ENCODE results near the gene PTX4. TPM values are rescaled to one million over a fixed set of nuclear protein-coding genes. Genes with fewer than 3 reads are reported as not detected.

The PTX4 gene, protein sequence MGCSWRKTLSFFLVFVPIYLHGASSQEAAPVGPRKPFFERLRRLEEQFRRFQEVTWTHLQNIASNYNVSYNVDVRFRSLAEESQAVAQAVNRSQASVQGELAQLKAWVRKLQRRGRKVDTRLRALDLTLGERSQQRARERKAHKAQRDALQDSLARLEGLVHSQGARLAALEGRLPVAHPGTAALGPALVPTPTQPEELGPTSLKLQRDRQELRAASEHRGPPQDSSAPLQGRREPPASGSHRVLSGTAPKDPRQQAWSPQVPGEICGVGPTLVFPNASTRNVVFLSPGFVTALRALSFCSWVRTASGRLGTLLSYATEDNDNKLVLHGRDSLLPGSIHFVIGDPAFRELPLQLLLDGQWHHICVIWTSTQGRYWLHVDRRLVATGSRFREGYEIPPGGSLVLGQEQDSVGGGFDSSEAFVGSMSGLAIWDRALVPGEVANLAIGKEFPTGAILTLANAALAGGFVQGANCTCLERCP
- not detected in 5 replicates for total RNA-seq (2022; extraction: Qiagen RNA extraction)

DNA sequence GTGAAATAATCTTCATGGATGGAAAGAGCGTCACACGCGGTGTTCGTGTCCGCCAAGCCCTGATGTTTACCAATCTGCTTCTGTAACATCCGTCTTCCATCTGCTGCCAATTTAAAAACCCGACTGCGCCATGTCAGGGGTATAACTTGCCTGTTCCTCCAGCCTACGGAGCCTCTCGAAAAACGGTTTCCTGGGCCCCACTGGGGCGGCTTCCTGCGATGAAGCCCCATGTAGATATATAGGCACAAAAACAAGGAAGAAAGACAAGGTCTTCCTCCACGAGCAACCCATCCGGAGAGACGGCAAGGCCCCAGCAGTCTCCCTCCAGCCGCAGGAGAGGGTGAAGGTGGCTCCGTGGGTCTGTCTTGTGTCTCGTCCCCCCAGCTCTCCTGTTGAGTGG, at the start of gene PTX4:
TSS of gene PTX4 (minus strand) at position 326 of the 400 bp plus-strand sequence. CDS start at position 291, 35 bp downstream.

DNA sequence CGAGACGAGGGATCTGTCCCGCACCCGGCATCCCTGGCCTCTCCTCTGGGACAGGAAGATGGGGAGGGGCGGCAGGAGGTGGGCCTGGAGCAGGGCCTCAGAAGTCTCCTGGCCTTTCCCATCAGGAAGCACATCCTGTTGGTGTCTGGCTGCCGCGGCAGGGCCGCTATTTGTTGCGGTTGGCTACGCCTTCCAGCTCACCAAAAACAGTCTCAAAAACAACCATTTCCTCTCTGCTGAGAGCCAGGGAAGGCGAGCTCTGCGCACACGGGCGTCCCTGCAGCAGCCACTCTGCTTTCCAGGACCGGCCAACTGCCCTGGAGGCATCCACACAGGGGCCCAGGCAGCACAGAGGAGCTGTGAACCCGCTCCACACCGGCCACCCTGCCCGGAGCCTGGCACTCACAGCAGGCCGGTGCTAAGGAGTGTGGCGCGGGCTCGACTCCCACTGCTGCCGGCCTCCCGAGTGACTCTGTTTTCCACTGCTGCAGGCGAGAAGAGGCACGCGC, 44.8 kb upstream of the PTX4 start, which contains the start of gene TMEM204:
TSS of gene TMEM204 (plus strand) at position 224 of the 509 bp plus-strand sequence. CDS start 610 bp downstream, outside the sequence.

DNA sequence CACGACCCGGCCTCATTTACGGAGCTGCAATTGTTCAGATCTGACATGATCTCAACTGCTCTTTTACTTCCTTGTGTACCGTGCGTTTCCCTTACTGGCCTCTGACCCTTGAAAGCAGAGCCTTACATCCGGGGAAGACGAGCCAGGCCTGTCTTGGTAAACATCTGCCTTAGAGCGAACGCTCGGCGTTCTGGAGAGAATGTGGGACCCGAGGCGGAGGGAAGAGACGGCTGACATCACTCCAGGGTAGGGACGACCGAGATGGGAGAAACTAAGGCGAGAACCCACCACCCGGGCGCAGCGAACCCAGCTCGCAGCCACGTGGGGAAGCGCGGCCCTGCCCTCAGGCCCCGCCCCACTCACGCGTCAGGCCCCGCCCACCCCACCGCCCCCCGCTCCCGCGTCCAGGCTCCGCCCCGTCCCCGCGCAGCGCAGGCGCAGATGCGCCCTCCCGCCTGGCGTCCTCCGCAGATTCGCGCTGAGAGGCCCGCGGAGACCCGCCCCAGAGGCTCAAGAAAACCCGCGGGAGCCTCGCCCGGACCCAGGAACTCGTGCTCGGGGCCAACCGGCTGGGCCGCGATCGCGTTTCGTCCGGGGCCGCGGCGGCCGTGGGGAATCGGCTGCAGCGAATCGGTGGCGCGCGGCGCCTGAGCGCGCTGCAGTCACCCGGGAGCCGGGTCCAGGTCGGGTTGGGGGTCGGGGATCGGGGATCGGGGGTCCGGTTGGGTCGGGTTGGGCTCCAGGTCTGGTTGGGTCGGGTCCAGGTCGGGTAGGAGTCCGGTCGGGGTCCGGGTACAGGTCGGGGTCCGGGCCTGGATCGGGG, 4.4 kb upstream of the PTX4 start, which contains the start of gene TELO2:
TSS of gene TELO2 (plus strand) at position 438 of the 823 bp plus-strand sequence. CDS start 922 bp downstream, outside the sequence.

DNA sequence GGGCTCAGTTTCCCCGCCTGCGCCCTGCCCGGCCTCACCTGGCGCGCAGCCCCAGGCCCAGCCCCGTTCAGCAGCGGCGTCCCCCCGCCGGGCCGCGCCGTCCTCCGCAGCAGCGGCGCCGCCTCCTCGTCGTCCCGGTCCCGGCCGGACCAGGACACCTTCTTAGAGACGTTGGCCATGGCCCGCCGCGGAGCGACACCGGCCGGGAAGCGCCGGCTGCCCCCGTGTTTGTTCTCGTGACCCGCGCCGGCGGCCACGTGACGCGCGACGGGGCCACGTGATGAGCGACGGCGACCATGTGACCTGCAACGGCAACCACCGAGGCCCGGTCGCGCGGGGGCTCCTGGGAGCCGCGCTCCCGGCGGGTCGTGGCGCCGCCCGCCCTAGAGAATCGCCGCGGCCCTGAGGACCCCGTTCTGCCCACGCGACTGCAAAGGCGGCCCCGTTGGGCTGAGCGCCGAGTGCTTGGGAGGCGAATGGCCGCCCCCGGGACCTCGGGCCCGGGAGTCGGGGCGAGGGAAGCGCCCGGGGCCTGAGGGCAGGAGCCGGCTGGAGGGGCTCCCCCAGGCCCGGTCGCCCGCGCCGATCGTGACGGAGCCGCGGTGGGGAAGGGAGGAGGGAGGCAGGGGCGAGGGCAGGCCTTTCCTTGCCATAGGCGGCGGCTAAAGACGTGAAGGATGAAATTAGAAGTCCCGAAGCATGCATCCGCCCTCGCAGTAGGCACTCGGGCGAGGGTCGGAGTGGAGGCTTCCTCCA, 13.8 kb downstream of the PTX4 start, which contains the start of gene CLCN7:
TSS of gene CLCN7 (minus strand) at position 233 of the 756 bp plus-strand sequence. CDS start at position 179, 54 bp downstream.

DNA sequence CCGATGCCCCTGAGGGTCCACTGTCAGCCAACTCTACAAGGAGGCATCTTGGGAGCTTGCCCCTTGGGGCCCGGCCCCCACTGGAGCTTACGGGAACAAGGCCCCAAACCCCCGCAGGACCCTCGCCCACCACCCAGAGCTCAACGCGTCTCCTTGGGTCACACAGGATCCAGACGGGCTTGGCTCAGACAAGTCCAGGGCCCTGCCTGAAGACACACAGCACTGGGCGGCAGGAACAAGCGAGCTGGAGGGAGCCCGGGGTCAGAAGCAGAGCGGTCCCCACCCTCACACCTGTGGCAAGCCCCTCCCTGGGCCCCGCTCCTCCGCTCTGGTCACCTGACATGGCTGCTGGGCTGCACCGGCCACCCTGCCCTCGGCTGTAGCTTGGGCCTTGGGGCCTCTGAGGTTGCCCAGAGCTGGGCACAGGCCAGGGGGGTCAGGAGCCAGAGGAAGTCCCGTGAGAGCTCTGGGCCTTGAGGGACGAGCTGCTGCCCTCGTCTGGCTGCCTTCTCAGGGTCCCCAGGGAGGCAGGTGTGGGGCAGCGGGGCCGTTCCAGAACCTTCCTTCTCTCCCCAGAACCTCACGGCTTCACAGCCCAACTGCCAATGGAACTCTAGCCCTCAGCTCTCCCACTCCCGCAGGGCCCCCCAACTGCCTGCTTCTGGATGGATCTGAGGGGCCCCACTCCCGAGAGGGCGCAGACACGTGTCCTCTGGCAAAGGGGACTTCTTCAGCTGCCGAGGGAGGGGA, 44.6 kb downstream of the PTX4 start, which contains the start of gene CCDC154:
TSS of gene CCDC154 (minus strand) at position 577 of the 750 bp plus-strand sequence. CDS start at position 343, 234 bp downstream.

Other genes starting within 250 kb of the PTX4 start
- 0.28 TPM in 1 of 5 replicates, not detected in the others for gene TPSAB1, start 248.2 kb downstream of the PTX4 start, total RNA-seq (2022; extraction: Qiagen RNA extraction)
- not detected in 5 replicates for gene TPSD1, start 232.9 kb downstream of the PTX4 start, total RNA-seq (2022; extraction: Qiagen RNA extraction)
- 139 to 194 TPM (median 157 TPM) in 5 replicates for gene UBE2I, start 179.3 kb downstream of the PTX4 start, total RNA-seq (2022; extraction: Qiagen RNA extraction)
- 0.64 to 1.6 TPM (median 0.93 TPM) in 5 replicates for gene BAIAP3, start 155.3 kb downstream of the PTX4 start, total RNA-seq (2022; extraction: Qiagen RNA extraction)
- 61.7 to 98.0 TPM (median 90.5 TPM) in 5 replicates for gene TSR3, start 137.1 kb downstream of the PTX4 start, total RNA-seq (2022; extraction: Qiagen RNA extraction)
- gene GNPTG, start 137.0 kb downstream of the PTX4 start, total RNA-seq (2022; extraction: Qiagen RNA extraction): 28.2 to 37.3 TPM (median 36.1 TPM) in 5 replicates
- 25.0 to 26.5 TPM (median 25.6 TPM) in 5 replicates for gene UNKL, start 74.2 kb downstream of the PTX4 start, total RNA-seq (2022; extraction: Qiagen RNA extraction)
- gene UQCC4, start 68.2 kb downstream of the PTX4 start, total RNA-seq (2022; extraction: Qiagen RNA extraction): 32.1 to 38.6 TPM (median 36.5 TPM) in 5 replicates
- not detected in 5 replicates for gene PERCC1, start 57.9 kb downstream of the PTX4 start, total RNA-seq (2022; extraction: Qiagen RNA extraction)
- 0.06 to 0.33 TPM (median 0.27 TPM) in 5 replicates for gene CCDC154, start 44.4 kb downstream of the PTX4 start, total RNA-seq (2022; extraction: Qiagen RNA extraction)
- 65.8 to 70.2 TPM (median 68.1 TPM) in 5 replicates for gene CLCN7, start 13.9 kb downstream of the PTX4 start, total RNA-seq (2022; extraction: Qiagen RNA extraction)
- 33.6 to 38.1 TPM (median 35.9 TPM) in 5 replicates for gene TELO2, start 4.4 kb upstream of the PTX4 start, total RNA-seq (2022; extraction: Qiagen RNA extraction)
- gene TMEM204, start 44.7 kb upstream of the PTX4 start, total RNA-seq (2022; extraction: Qiagen RNA extraction): 0.07 to 0.23 TPM (median 0.12 TPM) in 3 of 5 replicates, not detected in the others
- gene IFT140, start 123.1 kb upstream of the PTX4 start, total RNA-seq (2022; extraction: Qiagen RNA extraction): 6.3 to 9.5 TPM (median 8.4 TPM) in 5 replicates
- 13.3 to 16.8 TPM (median 14.3 TPM) in 5 replicates for gene CRAMP1, start 123.4 kb upstream of the PTX4 start, total RNA-seq (2022; extraction: Qiagen RNA extraction)
- 170 to 228 TPM (median 171 TPM) in 5 replicates for gene JPT2, start 189.3 kb upstream of the PTX4 start, total RNA-seq (2022; extraction: Qiagen RNA extraction)
- 49.3 to 62.0 TPM (median 54.2 TPM) in 5 replicates for gene MAPK8IP3, start 217.3 kb upstream of the PTX4 start, total RNA-seq (2022; extraction: Qiagen RNA extraction)